AG04449 (cell line): ENCODE results near the gene WSCD2.

Experiments
- CTCF ChIA-PET: fragments of 350-600 bp; formaldehyde crosslinking; extraction: SDS; loops from one replicate; lab custom pipeline; 2021; ENCODE audit warnings: antibody characterized with exemption; lab: Yijun Ruan, JAX
- POLR2A ChIA-PET: fragments of 400-600, 350-600 bp; formaldehyde crosslinking; extraction: SDS; loops from one replicate; lab custom pipeline; 2020; ENCODE audit warnings: antibody characterized with exemption, inconsistent platforms; lab: Yijun Ruan, JAX
- DNase-seq: peaks from one replicate; pipeline ENCODE4 v3.0.0-alpha.2; 2010; ENCODE audit warnings: low read depth, low spot score
- H3K4me3 ChIP-seq: 2 replicates; pipeline ENCODE4 v1.5.1; 2011; ENCODE audit warnings: low read depth, mild to moderate bottlenecking, control low read depth, low read length
- CTCF ChIP-seq: IDR thresholded peaks from one replicate; pipeline ENCODE4 v1.5.1; 2011; ENCODE audit warnings: mild to moderate bottlenecking, moderate library complexity, low read length, control low read depth, inconsistent platforms; ENCODE audit not compliant: insufficient read depth; ENCODE audit errors: missing control alignments

Gene WSCD2

GRCh38 chr12:108296945-108297344 lies 167.9 kb downstream of the WSCD2 start:
- H3K4me3 ChIP-seq = no peak overlapping the region
- TF ChIP-seq CTCF = no peak
- CTCF ChIA-PET = interaction anchor here (0.9 kb wide), 1 partner anchor 10 kb away, joined by 3 read pairs; no protein-coding TSS in a partner anchor
- POLR2A ChIA-PET = no interaction called here
- DNase-seq = no peak

- no peak for TF ChIP-seq CTCF
- no peak overlapping the region for H3K4me3 ChIP-seq
- no peak for DNase-seq
- CTCF ChIA-PET = interaction anchor here (0.9 kb wide), 1 partner anchor 10 kb away, joined by 3 read pairs; no protein-coding TSS in a partner anchor
- POLR2A ChIA-PET = no interaction called here
Measured at GRCh38 chr12:108297424-108297823, 168.3 kb downstream of the WSCD2 start.

- no peak for TF ChIP-seq CTCF
- ChIA-PET CTCF (no interaction called here), POLR2A (no interaction called here)
- H3K4me3 ChIP-seq = no peak overlapping the region
- DNase-seq = no peak
Measured at GRCh38 chr12:108297895-108298760, 169.0 kb downstream of the WSCD2 start.

- ChIA-PET POLR2A (no interaction called here), CTCF (no interaction called here)
- no peak for TF ChIP-seq CTCF
Measured at GRCh38 chr12:108298761-108299275, 169.7 kb downstream of the WSCD2 start.

GRCh38 chr12:108299516-108299915 lies 170.4 kb downstream of the WSCD2 start:
- H3K4me3 ChIP-seq = no peak overlapping the region
- ChIA-PET POLR2A (no interaction called here), CTCF (no interaction called here)
- DNase-seq = no peak
- TF ChIP-seq CTCF = no peak

More at GRCh38 chr12:108298761-108299275, 169.7 kb downstream of the WSCD2 start:
- no peak for DNase-seq
- H3K4me3 ChIP-seq = no peak overlapping the region
